Right lung (tissue), 5 donors: Measurements from ENCODE around the gene MRPL58. TPM values are rescaled to one million over a fixed set of nuclear protein-coding genes. Genes with fewer than 3 reads are reported as not detected.
A peak's percentile ranks its signal among the peaks of the same experiment; 100 is the strongest.
"Not testable (repeated sequence)": the region's sequence is repeated elsewhere in the genome, so short reads cannot be mapped to it uniquely, and the experiment has no call there.

Experiments used
- DNase-seq, 2 donors: peaks; one replicate each; pipeline ENCODE4 v3.0.0-alpha.2; 2013
- polyA plus RNA-seq, 5 donors: library from polyadenylated mRNA; unstranded; fragments of 120-200 nt; gene quantifications; one replicate each; pipeline versions ENCODE4 v1.2.1 to v1.2.3, GENCODE V29; 2013; ENCODE audit warnings: inconsistent platforms in 1 of 5, low replicate concordance in 1 of 5; ENCODE audit not compliant: insufficient read length in 5 of 5, insufficient read depth in 1 of 5

Gene MRPL58
- polyA plus RNA-seq, 5 donors: 20.5 to 28.2 (median 24.6) TPM

- DNase-seq: not testable (repeated sequence)
Observed at GRCh38 chr17:75045946-75046406, 33.5 kb downstream of the MRPL58 start.

DNA sequence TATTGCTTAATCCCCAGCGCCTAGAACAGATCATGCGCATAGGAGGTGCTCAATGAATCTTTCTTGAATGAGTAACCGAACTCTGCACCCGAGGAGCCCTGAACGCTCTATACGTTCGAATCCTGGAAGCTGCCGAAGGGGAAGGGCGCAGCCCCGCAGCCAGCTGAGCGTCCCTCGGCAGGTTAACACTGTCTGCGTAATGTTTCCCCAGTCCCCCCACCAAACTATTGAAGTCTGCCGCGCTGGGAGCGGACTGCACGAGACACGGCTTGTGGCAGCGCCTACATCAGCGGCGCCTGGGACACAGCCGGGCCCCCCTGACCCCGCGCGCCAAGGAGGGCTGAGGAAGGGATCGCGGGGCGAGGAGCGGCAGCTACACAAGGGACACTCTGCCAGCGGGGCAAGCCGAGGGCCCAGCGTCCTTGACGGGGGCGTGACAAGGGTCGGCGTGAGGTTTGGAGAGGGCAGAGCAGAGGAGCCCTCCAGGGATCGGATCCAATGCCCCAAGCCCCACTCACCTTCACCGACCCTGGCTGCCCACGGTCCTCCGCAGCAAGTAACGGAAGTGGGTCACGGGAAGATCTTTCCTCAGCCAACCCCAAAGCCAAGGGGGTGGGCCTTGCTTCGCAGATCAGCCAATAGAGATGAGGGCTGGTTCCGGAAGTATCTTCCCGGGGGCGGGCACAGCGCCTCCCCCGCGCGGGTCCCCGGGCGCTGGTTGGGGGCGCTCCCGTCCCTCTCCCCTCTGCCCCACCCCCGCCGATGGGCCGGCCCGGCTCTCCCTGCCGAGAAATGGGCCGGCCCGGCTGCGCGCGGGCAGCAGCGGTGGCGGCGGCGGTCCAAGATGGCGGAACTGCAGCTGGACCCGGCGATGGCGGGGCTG is 34.2 kb downstream of the MRPL58 start, which contains the start of the genes ATP5PD and KCTD2:
TSS of gene ATP5PD (minus strand) at position 563 of the 883 bp plus-strand sequence. CDS start 4,319 bp downstream, outside the sequence.
TSS of gene KCTD2 (plus strand) at position 819 of the 883 bp plus-strand sequence. CDS start at position 845, 26 bp downstream.
- DNase-seq: peak; percentile 96 to 97

DNA sequence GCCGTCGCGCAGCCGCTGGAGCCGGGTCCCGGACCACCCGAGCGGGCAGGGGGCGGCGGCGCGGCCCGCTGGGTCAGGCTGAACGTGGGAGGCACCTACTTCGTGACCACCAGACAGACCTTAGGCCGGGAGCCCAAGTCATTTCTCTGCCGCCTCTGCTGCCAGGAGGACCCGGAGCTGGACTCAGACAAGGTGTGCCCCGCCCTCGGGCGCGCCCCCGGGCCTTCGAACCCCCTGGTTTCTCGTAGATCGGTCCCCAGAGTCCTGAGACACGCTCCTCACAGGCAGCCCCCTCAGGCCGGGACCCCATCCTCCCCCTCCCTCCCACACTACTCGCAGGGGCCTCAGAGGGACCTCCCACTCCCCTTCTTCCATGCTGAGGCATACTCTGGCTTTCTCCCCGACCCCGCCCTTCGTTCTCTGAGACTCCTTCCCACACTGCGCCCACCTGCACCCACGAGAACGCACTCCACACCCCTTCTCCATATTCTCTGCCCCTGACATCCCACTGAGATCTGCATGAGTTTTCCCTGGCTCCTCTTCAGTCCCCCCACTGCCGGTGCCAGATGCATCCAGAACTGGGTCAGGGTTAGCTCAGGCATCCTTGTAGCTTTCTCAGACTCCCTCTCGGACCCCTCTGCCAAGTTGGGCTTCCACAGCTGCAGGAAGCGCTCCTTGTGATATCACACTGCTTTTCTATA is 35.1 kb downstream of the MRPL58 start:
- DNase-seq: no peak

DNA sequence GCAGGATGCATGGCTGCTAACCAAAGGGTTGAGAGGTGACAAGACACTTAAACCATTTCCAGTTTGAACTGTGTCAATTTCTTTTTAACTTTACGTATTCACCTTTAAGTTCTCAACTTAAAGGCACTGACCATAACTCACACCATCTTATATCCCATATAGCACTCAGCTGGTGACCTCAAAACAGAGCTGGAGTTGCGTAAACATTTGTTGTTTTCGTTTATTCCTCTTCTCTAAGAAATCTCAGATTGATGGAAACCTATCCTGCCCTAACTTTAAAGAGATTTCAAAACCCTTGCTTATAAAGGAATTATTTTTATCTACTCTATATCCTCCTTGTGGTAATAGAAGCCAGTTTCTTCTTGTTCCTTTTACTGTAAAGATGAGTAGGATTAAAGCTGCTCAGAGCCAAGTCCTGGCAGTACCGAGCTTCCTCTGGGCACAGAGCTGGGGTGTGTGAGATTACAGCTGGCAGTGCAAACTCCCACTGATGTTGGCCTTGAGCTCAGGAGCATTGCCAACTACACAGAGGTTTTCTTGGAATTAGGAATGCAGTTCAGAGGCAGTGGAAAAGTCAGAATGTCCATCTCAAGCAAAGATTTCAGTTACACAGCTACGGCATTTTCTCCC is 35.9 kb downstream of the MRPL58 start:
- no peak for DNase-seq

DNA sequence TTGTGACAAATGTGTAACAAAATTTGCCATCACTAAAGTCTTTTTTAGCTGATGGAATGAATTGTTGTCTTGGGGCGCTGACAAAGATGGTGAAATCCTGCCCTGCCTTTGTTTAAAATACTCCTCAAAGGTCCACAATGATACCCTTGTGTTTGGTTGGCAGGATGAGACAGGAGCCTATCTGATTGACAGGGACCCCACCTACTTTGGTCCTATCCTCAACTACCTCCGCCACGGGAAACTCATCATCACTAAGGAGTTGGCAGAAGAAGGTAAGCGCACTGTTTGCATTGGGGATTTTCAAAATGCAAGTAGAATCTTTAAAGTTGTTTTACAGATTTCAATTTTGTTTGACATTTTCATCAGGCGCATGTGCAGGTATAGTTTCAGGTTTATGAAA is 36.6 kb downstream of the MRPL58 start:
- no peak for DNase-seq

GRCh38 chr17:75049706-75050105 is 37.2 kb downstream of the MRPL58 start:
- no peak for DNase-seq

DNA sequence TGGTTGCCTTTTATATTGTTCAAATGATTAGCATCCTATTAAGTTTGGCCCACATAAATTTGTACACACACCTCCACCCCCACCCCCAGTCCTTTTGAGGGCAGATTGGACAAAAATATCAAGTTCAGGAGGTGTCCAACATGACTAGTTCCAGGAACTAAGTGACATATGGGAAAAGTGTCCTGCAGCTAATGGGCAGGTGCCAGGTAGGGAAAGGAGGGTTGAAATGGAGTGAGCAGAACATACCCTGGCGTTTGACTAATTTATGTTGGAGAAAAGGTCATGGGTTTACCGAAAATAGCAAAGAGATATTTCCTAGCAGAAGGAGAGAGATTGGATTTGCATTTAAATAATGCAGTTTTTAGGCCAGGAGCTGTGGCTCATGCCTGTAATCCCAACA is 39.5 kb downstream of the MRPL58 start:
- no peak for DNase-seq

DNA sequence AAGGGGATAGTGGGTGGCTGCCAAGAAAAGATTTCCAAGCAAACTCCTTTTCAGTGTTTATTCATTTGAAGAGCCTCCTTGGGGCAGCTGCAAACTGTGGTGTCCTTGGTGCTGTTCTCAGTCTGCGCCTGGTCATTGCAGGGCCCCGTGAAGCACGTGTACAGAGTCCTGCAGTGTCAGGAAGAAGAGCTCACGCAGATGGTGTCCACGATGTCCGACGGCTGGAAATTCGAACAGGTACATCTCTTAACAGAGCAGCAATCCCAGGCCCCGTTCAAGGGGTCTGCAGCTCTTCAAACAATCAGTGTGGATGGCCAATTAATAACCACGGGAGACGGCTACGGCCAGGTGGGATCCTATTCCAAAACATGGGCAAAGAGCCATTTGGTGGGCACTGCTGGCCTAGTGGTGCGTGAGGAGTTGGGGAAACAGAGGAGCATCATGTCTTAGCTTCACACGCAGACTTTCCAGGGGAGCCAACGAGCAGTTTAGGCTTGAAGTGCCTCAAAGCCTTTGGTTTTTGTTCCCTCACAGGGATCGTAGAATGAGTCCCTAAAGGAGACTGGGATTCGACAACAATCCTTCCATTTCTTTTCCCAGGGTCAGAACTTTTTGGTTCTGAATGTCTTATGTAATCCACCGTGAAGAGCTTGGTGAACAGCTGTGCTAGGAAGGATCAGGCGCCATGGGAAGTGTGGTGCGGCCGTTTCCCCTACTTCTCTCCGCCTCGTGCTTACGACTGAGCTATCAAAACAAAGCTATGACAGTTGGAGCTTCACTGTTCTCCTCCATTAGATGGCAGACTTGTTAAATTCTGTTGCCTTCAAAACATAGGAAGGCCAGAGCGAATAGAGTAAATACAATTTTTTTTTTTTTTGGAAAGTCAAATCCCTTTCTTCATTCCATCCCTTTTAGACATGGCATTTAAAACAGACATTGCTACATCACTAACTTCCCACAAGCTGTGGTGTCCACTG is 47.2 kb downstream of the MRPL58 start:
- peak in 1 of 2 donors; percentile 39 for DNase-seq

DNA sequence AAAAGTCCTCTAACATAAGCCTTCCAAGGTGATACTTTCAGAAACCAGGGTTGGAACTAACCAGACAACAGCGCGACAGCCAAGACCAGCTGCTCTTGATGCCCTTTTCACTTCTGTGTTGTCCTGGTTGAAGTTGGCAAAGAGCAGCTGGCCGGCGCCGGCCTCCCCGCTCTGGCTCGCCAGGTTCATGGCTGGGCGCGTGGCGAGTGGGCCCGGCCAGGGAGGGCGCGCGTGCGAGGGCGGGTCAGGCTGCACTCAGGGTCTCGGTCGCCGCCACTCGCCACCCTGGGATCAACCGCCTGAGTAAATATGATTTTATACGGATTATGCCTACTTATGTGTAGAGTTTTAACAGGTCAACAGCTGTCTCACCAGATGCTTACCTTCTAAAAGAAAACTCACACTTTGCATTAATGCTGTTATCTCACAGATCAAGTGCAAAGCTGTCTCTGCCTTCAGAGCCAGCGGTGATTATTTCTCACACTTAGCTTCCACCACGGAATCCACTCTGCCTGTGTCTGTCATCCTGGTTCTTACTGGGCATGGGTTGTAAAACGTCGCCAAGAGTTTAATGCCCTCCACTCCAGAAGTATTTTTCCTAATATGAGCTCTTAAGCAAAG is 48.1 kb downstream of the MRPL58 start:
- no peak for DNase-seq

DNA sequence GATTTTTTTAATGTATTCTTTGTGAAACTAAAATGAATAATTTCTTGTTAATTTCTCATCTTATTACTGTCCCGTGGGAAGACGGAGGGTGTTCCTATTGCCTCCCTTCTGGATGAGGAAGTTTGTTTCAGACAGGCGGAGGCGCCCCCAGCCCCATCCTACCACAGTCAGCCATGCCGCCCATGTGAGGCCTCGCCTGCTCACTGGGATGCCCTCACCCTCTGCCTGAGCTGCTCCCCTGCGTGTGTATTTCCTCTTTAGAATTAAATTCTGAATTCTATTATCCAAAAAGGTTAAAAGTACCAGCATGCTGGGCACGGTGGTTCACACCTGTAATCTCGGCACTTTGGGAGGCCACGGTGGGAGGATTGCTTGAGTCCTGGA is 48.6 kb downstream of the MRPL58 start:
- DNase-seq: no peak

DNA sequence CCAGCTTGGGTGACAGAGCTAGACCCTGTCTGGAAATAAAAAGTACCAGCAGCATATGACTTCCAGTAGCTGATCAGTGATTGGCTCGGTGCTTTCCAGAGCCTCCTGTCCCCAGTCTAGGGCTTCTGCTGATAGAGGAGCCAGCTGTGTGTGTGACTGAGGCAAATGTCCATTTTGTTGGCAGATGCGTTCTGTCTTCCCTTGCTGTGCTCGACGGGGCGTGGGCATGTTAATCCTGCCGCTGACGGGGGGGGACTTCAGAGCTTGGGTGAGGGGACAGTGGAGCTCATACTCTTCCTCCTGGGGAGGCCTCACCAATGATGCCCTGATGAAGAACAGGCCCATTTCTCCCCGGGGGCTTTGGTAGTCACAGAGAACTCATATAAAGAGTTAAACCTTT is 49.1 kb downstream of the MRPL58 start:
- DNase-seq: no peak

- no peak for DNase-seq
Observed at GRCh38 chr17:75063201-75063600, 50.7 kb downstream of the MRPL58 start.

- DNase-seq: no peak
Observed at GRCh38 chr17:75063626-75064025, 51.2 kb downstream of the MRPL58 start.

DNA sequence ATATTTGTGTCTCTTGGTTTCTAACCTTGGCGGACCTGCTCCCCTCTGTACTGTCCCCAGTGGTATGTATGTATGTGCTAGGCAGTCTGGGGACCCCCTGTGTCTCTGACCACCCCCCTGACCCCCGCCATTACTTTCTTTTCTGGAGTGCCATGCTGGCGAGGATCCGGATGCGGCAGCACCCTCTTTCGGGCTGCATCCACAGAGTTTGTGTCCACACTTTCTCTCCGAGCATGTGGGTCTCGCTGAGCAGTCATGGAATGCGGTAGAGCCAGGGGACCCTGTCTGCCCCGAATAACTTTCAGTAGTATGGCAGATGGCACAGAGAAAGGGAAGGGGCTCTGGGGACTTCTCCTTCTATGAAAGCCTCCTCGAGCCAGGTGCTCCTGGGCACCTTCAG is 51.6 kb downstream of the MRPL58 start:
- no peak for DNase-seq

DNA sequence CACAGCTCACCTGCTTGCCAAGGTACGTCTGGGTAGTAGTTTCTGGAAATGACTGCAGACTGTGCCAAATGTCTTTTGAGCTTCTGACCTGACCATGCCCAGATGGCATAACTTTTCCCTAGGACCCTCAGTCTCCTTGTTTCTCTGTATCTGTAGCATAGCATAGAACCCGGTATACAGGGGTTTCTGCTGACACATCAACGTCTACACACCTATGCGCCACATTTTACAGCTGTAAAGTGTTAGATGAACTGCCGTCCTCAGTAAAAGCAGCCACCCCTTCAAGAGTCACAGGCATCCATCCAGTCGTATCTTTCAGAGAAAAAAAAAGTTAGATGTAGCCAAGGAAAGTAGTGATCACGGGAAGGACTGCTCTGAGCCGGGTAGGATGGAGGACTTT is 52.0 kb downstream of the MRPL58 start:
- DNase-seq: no peak

DNA sequence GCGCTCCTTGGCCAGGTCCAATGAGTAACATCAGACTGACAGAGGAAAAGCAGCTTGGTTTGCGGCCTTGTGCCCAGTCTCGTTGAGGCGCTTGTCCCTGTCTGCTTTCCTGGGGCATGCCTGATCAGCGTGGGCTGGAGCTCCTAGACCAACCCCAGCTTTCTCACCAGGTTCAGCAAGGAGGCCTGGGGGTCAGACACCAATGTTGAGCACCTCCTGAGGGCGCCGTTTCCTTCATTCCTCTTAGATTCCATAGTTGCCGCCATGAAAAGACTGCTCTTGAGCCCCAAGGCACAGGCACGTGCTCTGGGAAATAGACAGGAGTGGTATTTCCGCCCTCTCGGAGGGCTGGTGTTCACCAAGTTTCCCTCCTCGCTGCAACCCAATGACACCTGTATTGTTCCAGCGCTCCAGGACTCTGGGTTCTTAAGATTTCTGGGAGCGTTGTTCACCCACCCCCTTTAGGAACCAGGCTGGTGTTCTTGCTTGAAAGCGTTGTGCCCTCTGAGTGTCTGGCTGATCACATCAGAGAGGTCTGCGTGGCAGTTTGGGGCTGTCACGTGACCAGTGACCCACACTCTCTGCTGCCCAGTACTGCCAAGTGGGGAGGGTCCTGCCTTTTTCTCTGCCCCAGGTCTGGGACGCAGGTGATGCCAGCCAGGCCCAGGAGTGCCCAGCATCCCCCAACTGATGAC is 52.5 kb downstream of the MRPL58 start:
- DNase-seq: no peak

DNA sequence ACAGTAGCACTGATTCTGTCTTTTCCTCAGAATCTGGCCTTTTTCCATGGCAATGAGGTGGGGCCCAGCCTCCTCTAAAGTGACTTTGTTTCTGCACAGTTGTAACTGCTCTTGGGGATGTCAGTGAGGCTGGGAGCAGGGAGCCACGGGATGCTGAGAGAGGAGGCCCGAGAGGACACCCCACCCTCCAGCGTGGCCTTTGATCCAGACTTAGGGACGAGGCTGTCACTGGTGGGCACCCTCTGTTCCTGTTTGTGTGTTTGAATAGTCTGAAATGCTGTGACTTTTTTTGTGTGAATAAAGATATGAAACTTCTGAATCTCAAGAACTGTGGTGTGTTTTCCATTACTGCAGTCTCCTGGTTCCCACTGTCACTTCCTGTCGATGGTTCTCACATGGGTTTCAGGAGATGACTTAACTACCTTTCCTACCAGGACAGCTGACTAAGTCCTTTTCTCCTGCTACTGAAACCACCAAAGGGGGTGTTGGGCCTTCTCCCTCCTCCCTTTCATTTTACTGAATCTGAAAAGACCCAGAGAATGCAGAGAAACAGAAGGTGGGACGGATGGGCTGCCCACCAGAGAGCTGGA is 53.2 kb downstream of the MRPL58 start:
- DNase-seq: no peak

DNA sequence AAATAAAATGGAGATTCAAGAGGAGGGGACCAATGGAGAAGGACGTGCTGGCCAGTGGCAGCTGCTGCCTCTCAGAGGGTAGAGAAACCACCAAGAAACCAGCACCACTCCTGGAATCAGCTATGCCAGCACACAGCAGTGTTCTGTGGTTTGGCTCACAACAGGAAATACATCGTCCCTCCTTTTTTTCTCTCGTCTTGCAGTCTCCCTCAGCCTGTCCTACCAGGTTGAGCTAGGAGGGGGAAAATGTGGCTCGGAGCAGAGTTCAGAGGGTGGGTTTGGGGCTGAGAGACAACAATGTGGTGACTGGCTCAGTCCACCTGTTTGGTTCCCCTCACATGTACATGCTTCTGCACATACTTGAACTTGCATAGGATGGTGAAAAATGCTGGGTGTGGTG is 55.4 kb downstream of the MRPL58 start:
- no peak for DNase-seq

GRCh38 chr17:75068750-75069149 is 56.3 kb downstream of the MRPL58 start:
- no peak for DNase-seq

GRCh38 chr17:75069783-75070182 is 57.3 kb downstream of the MRPL58 start:
- DNase-seq: no peak
